K562 (cell line): ENCODE data around the gene METTL15. TPM values are rescaled to one million over a fixed set of nuclear protein-coding genes. Genes with fewer than 3 reads are reported as not detected.
A peak's percentile ranks its signal among the peaks of the same experiment; 100 is the strongest.

Source experiments
- ATAC-seq: fragments of 200-7000 bp; cut with Tn5 transposase; 3 replicates; pipeline ENCODE4 v1.9.1; 2020; ENCODE audit warnings: moderate library complexity
- BruUV-seq: library from RNA; stranded (reverse); fragments of 400-500 nt; replicated peaks from 2 replicates; lab custom pipeline; 2021; lab: Mats Ljungman, UMichigan
- CTCF ChIA-PET: fragments of 300-600 bp; formaldehyde crosslinking; extraction: SDS; loops from one replicate; lab custom pipeline; 2021; ENCODE audit warnings: low intra/inter-chr PET ratio; lab: Yijun Ruan, JAX
- POLR2A ChIA-PET: fragments of 300-600, 350-650 bp; sonication (Branson Sonifier 250); formaldehyde crosslinking; extraction: SDS; loops from one replicate; lab custom pipeline; 2021; ENCODE audit warnings: antibody characterized with exemption, inconsistent platforms; lab: Yijun Ruan, JAX
- DNase-seq, 4 experiments: peaks; one replicate each; pipeline versions ENCODE4 v3.0.0 to v3.0.0-alpha.2; 2011 to 2018; ENCODE audit warnings: low spot score in 3 of 4, mixed read lengths in 3 of 4; ENCODE audit errors: extremely low read depth in 1 of 4
- FAIRE-seq: peaks from 2 replicates; lab custom pipeline; 2011; peaks lifted over from hg19 to GRCh38; lab: Jason Lieb, UNC
- H2AFZ ChIP-seq: 2 replicates; pipeline ENCODE4 v1.6.0; 2011; ENCODE audit warnings: low read depth, low read length, control low read depth, inconsistent platforms
- H3K27ac ChIP-seq: fragments of 200-600 bp; 3 replicates; pipeline ENCODE4 v1.8.0; 2011; ENCODE audit warnings: low read depth, mild to moderate bottlenecking, control low read depth, inconsistent platforms, low read length, moderate library complexity, mixed read lengths; ENCODE audit errors: extremely low read depth
- H3K27me3 ChIP-seq, 2 experiments: fragments of 300-600 bp in 1 of 2; 2 replicates in 1 of 2; 3 replicates in 1 of 2; pipeline versions ENCODE4 v1.6.0 to v1.8.0; 2011; ENCODE audit warnings: inconsistent platforms in 2 of 2, low read length in 2 of 2, mild to moderate bottlenecking in 1 of 2, mixed read lengths in 1 of 2, moderate library complexity in 1 of 2; ENCODE audit not compliant: control insufficient read depth in 2 of 2, insufficient read depth in 2 of 2
- H3K36me3 ChIP-seq: fragments of 300-600 bp; 3 replicates; pipeline ENCODE4 v1.8.0; 2011; ENCODE audit warnings: mild to moderate bottlenecking, low read length, inconsistent platforms; ENCODE audit not compliant: control insufficient read depth, insufficient read depth
- H3K4me1 ChIP-seq, 2 experiments: fragments of 200-600 bp in 1 of 2; replicated peaks in 1 of 2; 2 replicates in 1 of 2; 3 replicates in 1 of 2; pipeline versions ENCODE4 v1.5.1 to v1.8.0; 2011; ENCODE audit warnings: inconsistent platforms in 2 of 2, low read length in 2 of 2, mild to moderate bottlenecking in 1 of 2, mixed read lengths in 1 of 2, moderate library complexity in 1 of 2; ENCODE audit not compliant: control insufficient read depth in 2 of 2, insufficient read depth in 2 of 2
- H3K4me2 ChIP-seq: 2 replicates; pipeline ENCODE4 v1.6.1; 2011; ENCODE audit warnings: low read length, control low read depth, inconsistent platforms, mixed read lengths; ENCODE audit not compliant: insufficient read depth
- H3K4me3 ChIP-seq: fragments of 200-600 bp; sonication (generic), shearing (Covaris generic); 2 replicates; pipeline ENCODE4 v1.5.1; 2016; ENCODE audit warnings: control low read depth, inconsistent platforms
- H3K79me2 ChIP-seq: fragments of 200-600 bp; 3 replicates; pipeline ENCODE4 v1.8.0; 2011; ENCODE audit warnings: low read length, inconsistent platforms; ENCODE audit not compliant: control insufficient read depth, insufficient read depth
- H3K9ac ChIP-seq, 2 experiments: 2 replicates each; pipeline versions ENCODE4 v1.6.0 to v1.6.1; 2011; ENCODE audit warnings: low read depth in 2 of 2, low read length in 2 of 2, control low read depth in 1 of 2, inconsistent platforms in 1 of 2, mild to moderate bottlenecking in 1 of 2, mixed read lengths in 1 of 2; ENCODE audit not compliant: insufficient read depth in 1 of 2
- H3K9me1 ChIP-seq: one replicate; pipeline ENCODE4 v1.6.0; 2011; ENCODE audit warnings: inconsistent platforms, mild to moderate bottlenecking, low read length, moderate library complexity; ENCODE audit not compliant: control insufficient read depth, insufficient read depth
- H3K9me3 ChIP-seq: replicated peaks from 2 replicates; pipeline ENCODE4 v1.5.1; 2011; ENCODE audit warnings: low read depth, low read length, inconsistent platforms; ENCODE audit not compliant: control insufficient read depth, insufficient read depth
- H4K20me1 ChIP-seq: replicated peaks from 2 replicates; pipeline ENCODE4 v1.6.1; 2011; ENCODE audit warnings: low read length, inconsistent platforms, mixed read lengths; ENCODE audit not compliant: control insufficient read depth, insufficient read depth
- CBX3 ChIP-seq, 2 experiments: IDR thresholded peaks; 1 replicate in 1 of 2; 2 replicates in 1 of 2; pipeline ENCODE4 v1.6.1; 2012; ENCODE audit warnings: inconsistent platforms in 2 of 2, low read length in 2 of 2, borderline replicate concordance in 1 of 2, control low read depth in 1 of 2
- COPS2 ChIP-seq: fragments of 450-650 bp; conservative IDR thresholded peaks from 2 replicates; pipeline ENCODE4 v1.6.1; 2016; ENCODE audit warnings: mild to moderate bottlenecking, moderate library complexity
- ETV1 ChIP-seq: fragments of 450-650 bp; conservative IDR thresholded peaks from 2 replicates; pipeline ENCODE4 v1.6.1; 2016; ENCODE audit warnings: missing genetic modification characterization, control low read depth, low read depth, missing compliant biosample characterization
- MAZ ChIP-seq, 2 experiments: fragments of 450-650 bp in 1 of 2; sonication (generic) in 1 of 2; formaldehyde crosslinking; IDR thresholded peaks in 1 of 2; conservative IDR thresholded peaks in 1 of 2; 2 replicates each; pipeline versions ENCODE4 v1.4.0 to v1.5.0; 2020; ENCODE audit warnings: mild to moderate bottlenecking in 1 of 2, missing genetic modification reagents in 1 of 2
- MCM5 ChIP-seq: fragments of 450-650 bp; IDR thresholded peaks from 2 replicates; pipeline ENCODE4 v1.6.1; 2016; ENCODE audit warnings: low read depth
- PHB ChIP-seq: fragments of 250-450 bp; sonication (Bioruptor Pico); IDR thresholded peaks from 2 replicates; pipeline ENCODE4 v1.5.0; 2021
- PHF21A ChIP-seq: fragments of 450-650 bp; IDR thresholded peaks from 2 replicates; pipeline ENCODE4 v1.6.1; 2017; ENCODE audit warnings: low read depth, borderline replicate concordance
- POLR2A ChIP-seq: fragments of 450-650 bp; conservative IDR thresholded peaks from 2 replicates; pipeline ENCODE4 v1.6.1; 2016
- RBM22 ChIP-seq: fragments of 200-400 bp; formaldehyde crosslinking; IDR thresholded peaks from 2 replicates; pipeline ENCODE4 v1.6.1; 2018; ENCODE audit warnings: low read length, low read depth; ENCODE audit not compliant: poor library complexity, severe bottlenecking
- TCFL5 ChIP-seq: fragments of 250-450 bp; sonication (Bioruptor Pico); conservative IDR thresholded peaks from 2 replicates; pipeline ENCODE4 v1.6.1; 2021; ENCODE audit warnings: mild to moderate bottlenecking, moderate library complexity, matching md5 sums
- TFAP4 ChIP-seq: sonication (generic); formaldehyde crosslinking; IDR thresholded peaks from 2 replicates; pipeline ENCODE4 v1.8.0; 2022; ENCODE audit warnings: missing genetic modification reagents, mild to moderate bottlenecking, moderate library complexity, borderline replicate concordance
- TRIM28 ChIP-seq: fragments of 450-650 bp; IDR thresholded peaks from 2 replicates; pipeline ENCODE4 v1.6.1; 2017
- XRCC4 ChIP-seq: IDR thresholded peaks from one replicate; pipeline ENCODE4 v1.6.1; 2011; ENCODE audit not compliant: insufficient read depth, insufficient read length; ENCODE audit errors: extremely low read depth
- ZBTB34 ChIP-seq: fragments of 250-450 bp; sonication (Bioruptor Pico); IDR thresholded peaks from 2 replicates; pipeline ENCODE4 v1.8.0; 2021; ENCODE audit warnings: mild to moderate bottlenecking, moderate library complexity
- ZNF583 ChIP-seq: fragments of 250-450 bp; sonication (Bioruptor Pico); IDR thresholded peaks from 2 replicates; pipeline ENCODE4 v1.4.0; 2020
- ZNF584 ChIP-seq: fragments of 200-800 bp; sonication (Bioruptor generic); IDR thresholded peaks from 2 replicates; pipeline ENCODE4 v1.6.1; 2016; ENCODE audit warnings: low read depth, mild to moderate bottlenecking, missing genetic modification characterization, missing compliant biosample characterization
- WGBS: fragments of 100-300 bp; shearing (Covaris generic); methylation state at CpG from one replicate; pipeline ENCODE4 v1.1.6; 2016; ENCODE audit warnings: low coverage, mixed read lengths; ENCODE audit not compliant: insufficient coverage; ENCODE audit errors: missing lambda C conversion rate; 5-methylcytosine and 5-hydroxymethylcytosine counted together
- in situ Hi-C: fragments of 300-500 bp; cut with MboI; formaldehyde crosslinking; loops from 4 replicates; pipeline ENCODE4 v1.15.0; 2018; ENCODE audit warnings: inconsistent platforms, mixed read lengths
- intact Hi-C: fragments of 100-400 bp; cut with micrococcal nuclease; formaldehyde crosslinking; loops from 2 replicates; pipeline ENCODE4 v1.14.2; 2022
- polyA plus RNA-seq, 8 experiments: library from polyadenylated mRNA; depleted of rRNA in 4 of 8; stranded (reverse) in 5 of 8; unstranded in 3 of 8; fragments of >200 nt; fragmentation: Nextera tagmentation in 2 of 8; fragmentation: Illumina TruSeq in 1 of 8; extraction: Ambion mirVana in 2 of 8; extraction: Trizol in 1 of 8; gene quantifications; 2 replicates each; pipeline versions ENCODE4 v1.2.1 to v1.2.3, GENCODE V29; 2011 to 2014; ENCODE audit warnings: inconsistent platforms in 1 of 8, missing spikeins in 1 of 8
- total RNA-seq, 7 experiments: library from RNA; depleted of rRNA in 6 of 7; stranded (reverse); fragments of >200 nt in 6 of 7; fragmentation: Illumina TruSeq in 2 of 7; extraction: Trizol in 2 of 7; gene quantifications; 2 replicates each; pipeline versions ENCODE4 v1.2.1 to v1.2.3, GENCODE V29; 2011 to 2021; ENCODE audit warnings: low replicate concordance in 1 of 7
- TF ChIP-seq, protein P1 (sequence below): fragments of 450-650 bp; conservative IDR thresholded peaks from 2 replicates; pipeline ENCODE4 v1.6.1; 2016; ENCODE audit warnings: missing genetic modification characterization, low read depth, mild to moderate bottlenecking, missing compliant biosample characterization, moderate library complexity

Gene METTL15
- total and polyA plus RNA-seq, 9 of the 15 experiments (the other 6 are each of a cell fraction or from before 2014, with no cell fraction given), result 10.7 to 21.7 (median 15.9) TPM

DNA sequence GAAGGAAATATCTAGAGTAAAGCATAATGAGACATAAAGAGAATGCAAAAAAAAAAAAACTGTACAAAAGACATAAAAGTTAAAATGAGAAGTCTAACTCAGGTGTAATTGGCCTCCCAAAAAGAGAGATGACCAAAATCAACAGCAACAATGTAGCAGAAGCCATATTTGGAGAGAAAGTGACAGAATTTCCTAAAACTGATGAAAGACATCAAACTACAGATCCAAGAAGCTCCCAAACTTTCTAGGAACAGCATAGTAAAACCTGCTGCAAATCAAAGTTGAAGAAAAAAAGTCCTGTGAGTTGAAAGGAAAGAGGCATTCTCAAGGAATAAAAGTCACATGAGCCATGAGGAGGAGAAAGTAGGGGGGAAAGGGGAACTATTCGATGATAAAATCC, 231.3 kb downstream of the METTL15 start:
- FAIRE-seq (no peak), ATAC-seq (no peak), DNase-seq (no peak)
- Histone ChIP-seq H3K9me1 (no peaks in the 10 kb centered on the region), H2AFZ (no peak overlapping the region), H3K36me3 (no peaks in the 10 kb centered on the region), H3K27me3 (no peaks in the 10 kb centered on the region), H3K4me1 (peaks cover 0 to 10% of the 10 kb centered on the region in 2 experiments; a peak in 2 of 5 replicates), H4K20me1 (no peaks in the 10 kb centered on the region), H3K4me3 (no peak overlapping the region), H3K4me2 (no peak overlapping the region), H3K9me3 (no peaks in the 10 kb centered on the region; the same call in 1 of the 2 replicates), H3K79me2 (no peaks in the 10 kb centered on the region)
- no TSS peak for BruUV-seq
- in situ Hi-C loops, result no loop called here
- WGBS, result 25% methylated on average over 1 of the region's 1 CpG
- POLR2A ChIA-PET, result no interaction called here
- CTCF ChIA-PET, result no interaction called here
- TF ChIP-seq CBX3 (IDR thresholded peaks at IDR 0.05; ENCODE audit: borderline replicate concordance in 1 of 2, low read length in 2 of 2) (0 out of 3 replicates have a peak, but pooled peaks of 1 of the 2 experiments have one; percentile 35), COPS2 (no peak), ZBTB34 (CRISPR knock-in tag) (no peak), ZNF584 (CRISPR knock-in tag) (no peak), PHB (CRISPR knock-in tag) (no peak), XRCC4 (no peak), RBM22 (no peak), POLR2A (no peak), PHF21A (no peak), MAZ (CRISPR knock-in tag; conservative IDR thresholded peaks at IDR 0.05 in 1 of 2, IDR thresholded peaks at IDR 0.05 in 1 of 2) (no peak), TFAP4 (no peak), MCM5 (no peak), TRIM28 (0 out of 2 replicates have a peak, but pooled peaks have one; percentile 41), ZNF583 (CRISPR knock-in tag) (no peak), TCFL5 (CRISPR knock-in tag) (no peak), ETV1 (tag) (no peak)
- TF ChIP-seq, protein P1, sequence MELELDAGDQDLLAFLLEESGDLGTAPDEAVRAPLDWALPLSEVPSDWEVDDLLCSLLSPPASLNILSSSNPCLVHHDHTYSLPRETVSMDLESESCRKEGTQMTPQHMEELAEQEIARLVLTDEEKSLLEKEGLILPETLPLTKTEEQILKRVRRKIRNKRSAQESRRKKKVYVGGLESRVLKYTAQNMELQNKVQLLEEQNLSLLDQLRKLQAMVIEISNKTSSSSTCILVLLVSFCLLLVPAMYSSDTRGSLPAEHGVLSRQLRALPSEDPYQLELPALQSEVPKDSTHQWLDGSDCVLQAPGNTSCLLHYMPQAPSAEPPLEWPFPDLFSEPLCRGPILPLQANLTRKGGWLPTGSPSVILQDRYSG (tag), result no peak
- TF ChIP-seq, all 486 proteins: peak for 2
- no peak overlapping the region for H3K9ac ChIP-seq
- intact Hi-C loops, result no loop called here
- H3K27ac ChIP-seq, result no peak overlapping the region
